Measurements from ENCODE around the gene BBX. TPM values are rescaled to one million over a fixed set of nuclear protein-coding genes. Genes with fewer than 3 reads are reported as not detected.
A peak's percentile ranks its signal among the peaks of the same experiment; 100 is the strongest.

BBX gene
- total and polyA plus RNA-seq, 2 of the 13 experiments (the other 11 are each of a cell fraction or from before 2014, with no cell fraction given), result 13.7 to 23.2 TPM

- 0 out of 3 replicates have a peak, but pooled peaks have one; percentile 30 for ATAC-seq
- no peak for TF ChIP-seq ZNF784 (CRISPR knock-in tag; IDR thresholded peaks at IDR 0.05; ENCODE audit: borderline replicate concordance)
- TF ChIP-seq SIX4 (CRISPR knock-in tag; IDR thresholded peaks at IDR 0.05), result no peak
- no peak for TF ChIP-seq ASH2L (IDR thresholded peaks at IDR 0.05; ENCODE audit: insufficient read length, low read depth, low read length)
- 0 out of 2 replicates have a peak, but pooled peaks have one; percentile 53 for TF ChIP-seq TEF (CRISPR knock-in tag; IDR thresholded peaks at IDR 0.05)
- TF ChIP-seq REXO4 (CRISPR knock-in tag; IDR thresholded peaks at IDR 0.05; ENCODE audit: borderline replicate concordance), result no peak
- 0 out of 2 replicates have a peak, but pooled peaks have one; percentile 38 for TF ChIP-seq GFI1 (CRISPR knock-in tag; IDR thresholded peaks at IDR 0.05; ENCODE audit: borderline replicate concordance)
- no peak for TF ChIP-seq ZHX2 (IDR thresholded peaks at IDR 0.05; ENCODE audit: low read depth)
- no peak for TF ChIP-seq ZHX2 (CRISPR knock-in tag; IDR thresholded peaks at IDR 0.05; ENCODE audit: borderline replicate concordance)
- 0 out of 2 replicates have a peak, but pooled peaks have one; percentile 20 for TF ChIP-seq FOXP4 (CRISPR knock-in tag; IDR thresholded peaks at IDR 0.05)
- no peak for TF ChIP-seq BATF2 (CRISPR knock-in tag; IDR thresholded peaks at IDR 0.05)
- TF ChIP-seq HES4 (CRISPR knock-in tag; IDR thresholded peaks at IDR 0.05; ENCODE audit: borderline replicate concordance), result no peak
- no peak for TF ChIP-seq TCF7L2 (IDR thresholded peaks at IDR 0.05; ENCODE audit: low read depth, low read length)
- no peak for TF ChIP-seq NRL (CRISPR knock-in tag; IDR thresholded peaks at IDR 0.05; ENCODE audit: borderline replicate concordance)
- no peak for TF ChIP-seq CENPT (CRISPR knock-in tag; IDR thresholded peaks at IDR 0.05; ENCODE audit: low read depth)
- TF ChIP-seq HNRNPUL1 (IDR thresholded peaks at IDR 0.05; ENCODE audit: low read depth, low read length), result no peak
Measured at GRCh38 chr3:107796791-107797190, 274.0 kb downstream of the BBX start.

More at GRCh38 chr3:107796791-107797190, 274.0 kb downstream of the BBX start:
- DNase-seq (ENCODE audit: low spot score) (peak; percentile 74), FAIRE-seq (peak; percentile 79)
- in situ Hi-C loops (cut with HindIII; ENCODE audit: extremely low pct_ligation_motif_present, low pct_unique_long_range_greater_than_20kb), result no loop called here
- H3K36me3 ChIP-seq (replicated peaks in 1 of 2; ENCODE audit: control insufficient read depth in 1 of 2, insufficient read depth in 2 of 2, low read length in 2 of 2), result peaks cover 11 to 32% of the 10 kb centered on the region in 2 experiments
- no peak overlapping the region for H2AFZ ChIP-seq (ENCODE audit: low read length)
- H3K79me2 ChIP-seq (ENCODE audit: insufficient read depth, low read length), result no peaks in the 10 kb centered on the region
- H3K9me3 ChIP-seq (ENCODE audit: low read length), result no peaks in the 10 kb centered on the region
- CTCF ChIA-PET (ENCODE audit: low intra/inter-chr PET ratio, low total read pairs), result no interaction called here
- H3K27ac ChIP-seq (ENCODE audit: extremely low read length, insufficient read depth, low read length), result no peak overlapping the region
- peaks cover 14% of the 10 kb centered on the region for H3K4me1 ChIP-seq (ENCODE audit: insufficient read depth, low read length)
- POLR2A ChIA-PET, result no interaction called here
- H3K4me2 ChIP-seq (ENCODE audit: low read depth, low read length), result no peak overlapping the region
- H4K20me1 ChIP-seq (ENCODE audit: insufficient read depth, low read length), result no peaks in the 10 kb centered on the region
- no TSS peak for BruUV-seq (replicated peaks)
- H3K27me3 ChIP-seq (ENCODE audit: control insufficient read depth in 1 of 2, insufficient read depth in 2 of 2, low read length in 2 of 2), result no peaks in the 10 kb centered on the region
- H3K4me3 ChIP-seq (replicated peaks in 1 of 3; ENCODE audit: insufficient read depth in 1 of 3, low read depth in 2 of 3, low read length in 3 of 3), result no peak overlapping the region
- no peak overlapping the region for H3K9ac ChIP-seq (ENCODE audit: insufficient read depth, low read depth, low read length)
- intact Hi-C loops (cut with micrococcal nuclease; ENCODE audit: unreplicated experiment), result no loop called here
